ENCODE results near the gene PACS2.

- TF ChIP-seq TAF1 (IDR thresholded peaks at IDR 0.05; ENCODE audit: low read depth), result no peak
- TF ChIP-seq YY1 (IDR thresholded peaks at IDR 0.05; ENCODE audit: low read depth), result no peak
- no peak for TF ChIP-seq RAD21 (IDR thresholded peaks at IDR 0.05; ENCODE audit: low read depth)
- no peak for TF ChIP-seq EP300 (IDR thresholded peaks at IDR 0.05; ENCODE audit: borderline replicate concordance)
- TF ChIP-seq MAX (IDR thresholded peaks at IDR 0.05), result no peak
- no peak for TF ChIP-seq CEBPB (IDR thresholded peaks at IDR 0.05)
- TF ChIP-seq TEAD4 (IDR thresholded peaks at IDR 0.05), result no peak
- TF ChIP-seq USF1 (IDR thresholded peaks at IDR 0.05), result no peak
Measured at GRCh38 chr14:105348945-105349699, 34.6 kb downstream of the PACS2 start.

All from Ishikawa (cell line).